Ovary (tissue), 9 donors: ENCODE data around the gene TACC2. TPM values are rescaled to one million over a fixed set of nuclear protein-coding genes. Genes with fewer than 3 reads are reported as not detected.

Source experiments
- DNase-seq, 5 donors: peaks; one replicate each; pipeline ENCODE4 v3.0.0-alpha.2; 2019 to 2020
- H3K27ac ChIP-seq, 2 donors: fragments of 200-600 bp; one replicate each; pipeline versions ENCODE4 v1.5.1 to v1.8.0; 2019 to 2022
- H3K27me3 ChIP-seq: fragments of 200-600 bp; one replicate; pipeline ENCODE4 v1.8.0; 2022
- H3K36me3 ChIP-seq: fragments of 200-600 bp; sonication (generic); one replicate; pipeline ENCODE4 v1.5.1; 2019
- H3K4me1 ChIP-seq: one replicate; pipeline ENCODE4 v1.8.1; 2013; ENCODE audit warnings: mild to moderate bottlenecking, moderate library complexity; ENCODE audit not compliant: insufficient read depth
- H3K4me3 ChIP-seq: fragments of 200-600 bp; sonication (generic); one replicate; pipeline ENCODE4 v1.5.1; 2017
- H3K9me3 ChIP-seq, 2 donors: fragments of 200-600 bp in 1 of 2; sonication (generic) in 1 of 2; one replicate each; pipeline versions ENCODE4 v1.5.1 to v1.8.1; 2013 to 2019; ENCODE audit warnings: mild to moderate bottlenecking in 1 of 2, moderate library complexity in 1 of 2
- EP300 ChIP-seq: sonication (generic); formaldehyde crosslinking; IDR thresholded peaks from one replicate; pipeline ENCODE4 v1.6.1; 2017; ENCODE audit warnings: antibody characterized with exemption
- POLR2A ChIP-seq: fragments of 450-650 bp; IDR thresholded peaks from one replicate; pipeline ENCODE4 v1.6.1; 2017; ENCODE audit warnings: antibody characterized with exemption, mild to moderate bottlenecking, moderate library complexity
- WGBS, 3 donors: extraction: QIAGEN DNeasy Blood & Tissue Kit in 1 of 3; methylation state at CpG; one replicate each; pipeline versions ENCODE4 v1.1.5 to v1.1.7; 2013 to 2017; 5-methylcytosine and 5-hydroxymethylcytosine counted together
- intact Hi-C, 4 donors: fragments of 100-400 bp; cut with DNase I; formaldehyde crosslinking; loops; one replicate each; pipeline versions ENCODE4 v1.11.0 to v1.15.1; 2022 to 2023
- polyA plus RNA-seq, 2 donors: library from polyadenylated mRNA; stranded (reverse); fragments of 200-250 nt in 1 of 2; fragments of 350-450 nt in 1 of 2; fragmentation: Illumina TruSeq in 1 of 2; extraction: RNeasy Lipid Tissue Mini Kit (QIAGEN cat#74804) in 1 of 2; gene quantifications; one replicate each; pipeline ENCODE4 v1.2.3, GENCODE V29; 2013 to 2014
- total RNA-seq, 7 donors: library from RNA; depleted of rRNA in 2 of 7; stranded (reverse); fragments of >200 nt in 2 of 7; fragmentation: NEBNext Ultra II Directional in 3 of 7; extraction: Animal tissue kit (Norgen Biotek cat#: 25700) in 3 of 7; gene quantifications; one replicate each; pipeline versions ENCODE4 v1.1.0 to v1.2.4, GENCODE V29; 2016 to 2023
- TF ChIP-seq, protein P1 (sequence below), 3 donors: fragments of 450-650 bp in 2 of 3; fragments of 200-600 bp in 1 of 3; IDR thresholded peaks; one replicate each; pipeline versions ENCODE4 v1.5.1 to v1.8.0; 2016 to 2022; ENCODE audit warnings: antibody characterized with exemption in 3 of 3, mild to moderate bottlenecking in 1 of 3
- donor health status: DM: no; HTN: no; CAD: no; lungs with moderate emphysema.
- donor health status: DM: no; HTN: no; CAD: no.
- donor health status: Bipolar disorder and iron deficiency.
- donor health status: DM: yes; HTN: yes; CAD: no.
- donor health status: DM: no; HTN: no; CAD: no.
- donor health status: DM: yes; HTN: yes; CAD: no.

TACC2 gene
- total and polyA plus RNA-seq, 9 donors = 6.1 to 66.4 (median 14.2) TPM

DNA sequence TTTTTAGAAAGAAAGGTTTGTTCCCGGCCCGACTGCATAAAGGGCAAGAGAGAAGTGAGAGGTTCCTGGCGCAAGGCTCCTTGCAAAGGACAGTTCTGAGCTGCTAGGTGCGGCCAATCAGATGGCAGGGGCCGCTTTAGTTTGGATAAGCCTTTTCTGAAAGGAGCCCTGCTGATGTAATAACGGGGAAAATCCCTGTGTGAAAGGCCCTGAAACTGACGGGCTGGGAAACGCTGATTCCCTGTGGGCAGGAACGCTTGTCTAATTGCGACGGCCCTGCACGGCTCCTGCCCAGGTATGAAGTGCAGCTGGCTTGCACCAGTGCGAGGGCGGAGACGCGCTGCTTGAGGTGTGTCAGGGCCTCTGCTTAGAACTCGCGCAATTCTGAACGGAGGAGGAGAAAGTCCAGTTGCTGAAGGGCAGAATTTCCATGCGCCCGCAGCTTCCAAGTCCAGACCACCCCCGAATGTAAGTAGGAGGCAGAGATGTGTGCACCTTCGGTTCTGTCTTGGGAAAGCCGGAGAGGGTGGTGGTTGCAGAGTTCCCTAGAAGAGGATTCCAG is 30.5 kb downstream of the TACC2 start:
- DNase-seq = no peak
- Histone ChIP-seq H3K36me3 (no peaks in the 10 kb centered on the region), H3K27me3 (no peaks in the 10 kb centered on the region), H3K27ac (no peak overlapping the region), H3K4me1 (no peaks in the 10 kb centered on the region), H3K9me3 (no peaks in the 10 kb centered on the region), H3K4me3 (no peak overlapping the region)
- TF ChIP-seq, protein P1, sequence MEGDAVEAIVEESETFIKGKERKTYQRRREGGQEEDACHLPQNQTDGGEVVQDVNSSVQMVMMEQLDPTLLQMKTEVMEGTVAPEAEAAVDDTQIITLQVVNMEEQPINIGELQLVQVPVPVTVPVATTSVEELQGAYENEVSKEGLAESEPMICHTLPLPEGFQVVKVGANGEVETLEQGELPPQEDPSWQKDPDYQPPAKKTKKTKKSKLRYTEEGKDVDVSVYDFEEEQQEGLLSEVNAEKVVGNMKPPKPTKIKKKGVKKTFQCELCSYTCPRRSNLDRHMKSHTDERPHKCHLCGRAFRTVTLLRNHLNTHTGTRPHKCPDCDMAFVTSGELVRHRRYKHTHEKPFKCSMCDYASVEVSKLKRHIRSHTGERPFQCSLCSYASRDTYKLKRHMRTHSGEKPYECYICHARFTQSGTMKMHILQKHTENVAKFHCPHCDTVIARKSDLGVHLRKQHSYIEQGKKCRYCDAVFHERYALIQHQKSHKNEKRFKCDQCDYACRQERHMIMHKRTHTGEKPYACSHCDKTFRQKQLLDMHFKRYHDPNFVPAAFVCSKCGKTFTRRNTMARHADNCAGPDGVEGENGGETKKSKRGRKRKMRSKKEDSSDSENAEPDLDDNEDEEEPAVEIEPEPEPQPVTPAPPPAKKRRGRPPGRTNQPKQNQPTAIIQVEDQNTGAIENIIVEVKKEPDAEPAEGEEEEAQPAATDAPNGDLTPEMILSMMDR (IDR thresholded peaks at IDR 0.05) = no peak
- TF ChIP-seq POLR2A (no peak), EP300 (no peak)
- intact Hi-C loops = no loop called here
- WGBS, 3 donors = 22 to 52% (median 42%) methylated on average over 24 of the region's 24 CpGs

DNA sequence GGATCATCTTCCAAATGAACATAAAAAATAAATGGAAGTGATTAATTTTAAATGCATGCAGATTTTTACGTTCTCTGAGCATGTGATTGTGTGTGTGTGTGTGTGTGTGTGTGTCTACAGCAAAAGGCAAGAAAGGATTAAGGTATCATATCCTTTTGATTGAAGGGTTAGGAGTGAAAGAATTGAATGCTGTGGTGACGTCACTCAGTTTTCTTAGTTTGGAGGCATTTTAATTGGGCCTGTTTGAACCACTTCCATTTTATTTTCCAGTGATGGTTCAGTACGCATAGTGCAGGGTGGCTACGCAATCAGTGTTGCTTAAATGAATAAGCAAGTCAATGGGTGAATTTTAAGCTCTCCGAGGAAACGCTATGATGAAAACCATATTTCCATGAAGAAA is 31.3 kb downstream of the TACC2 start:
- DNase-seq = no peak
- TF ChIP-seq, protein P1 (IDR thresholded peaks at IDR 0.05) = no peak
- TF ChIP-seq EP300 (no peak), POLR2A (no peak)
- intact Hi-C loops = no loop called here
- Histone ChIP-seq H3K4me1 (no peaks in the 10 kb centered on the region), H3K27ac (no peak overlapping the region), H3K27me3 (no peaks in the 10 kb centered on the region), H3K4me3 (no peak overlapping the region), H3K9me3 (no peaks in the 10 kb centered on the region), H3K36me3 (no peaks in the 10 kb centered on the region)
- WGBS, 3 donors = 90 to 91% (median 91%) methylated on average over 6 of the region's 6 CpGs

DNA sequence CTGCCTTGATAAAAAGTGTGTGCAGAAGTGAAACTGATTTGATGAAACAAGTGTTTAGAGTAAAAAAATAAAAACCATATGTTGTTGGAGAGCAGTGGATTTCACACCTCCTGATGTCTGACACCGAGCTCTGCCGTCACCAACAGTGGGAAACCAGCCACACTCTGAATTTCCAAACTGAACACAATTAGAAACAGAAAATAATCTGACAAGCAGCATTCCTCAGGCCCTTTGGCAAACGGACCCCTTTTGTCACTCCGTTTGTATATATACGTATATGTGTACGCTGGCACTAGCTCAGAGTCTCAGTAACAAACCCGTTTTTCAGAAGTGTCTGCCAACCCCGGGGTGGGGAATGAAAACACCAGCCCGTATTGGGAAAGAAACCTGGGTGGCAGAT is 32.4 kb downstream of the TACC2 start:
- intact Hi-C loops = no loop called here
- TF ChIP-seq EP300 (no peak), POLR2A (no peak)
- TF ChIP-seq, protein P1 (IDR thresholded peaks at IDR 0.05) = no peak

DNA sequence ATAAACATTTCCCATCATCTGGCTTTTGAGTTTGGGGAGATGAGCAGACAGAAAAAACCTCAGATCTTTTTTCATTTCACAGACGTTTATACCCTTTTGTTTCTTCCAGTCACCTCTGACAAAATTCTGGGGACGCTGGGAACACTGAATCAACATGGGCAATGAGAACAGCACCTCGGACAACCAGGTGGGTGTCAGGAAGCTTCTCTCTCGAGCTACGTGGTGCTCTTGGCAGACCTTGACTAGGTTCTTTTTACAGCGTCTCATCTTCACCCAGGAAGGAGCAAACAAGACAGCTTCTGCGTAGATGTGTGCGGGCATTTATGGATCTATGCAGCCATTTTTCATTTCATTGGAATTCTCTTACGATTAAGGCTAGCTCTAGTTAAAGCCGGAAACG is 32.9 kb downstream of the TACC2 start:
- no peak for TF ChIP-seq POLR2A
- TF ChIP-seq, protein P1 (IDR thresholded peaks at IDR 0.05) = no peak
- TF ChIP-seq EP300 = no peak

More for the DNA sequence above, 32.4 kb downstream of the TACC2 start:
- no peaks in the 10 kb centered on the region for H3K36me3 ChIP-seq
- no peak for DNase-seq
- H3K27ac ChIP-seq = no peak overlapping the region
- H3K9me3 ChIP-seq = no peaks in the 10 kb centered on the region
- WGBS, 3 donors = 63 to 74% (median 66%) methylated on average over 9 of the region's 9 CpGs
- H3K4me1 ChIP-seq = no peaks in the 10 kb centered on the region
- no peak overlapping the region for H3K4me3 ChIP-seq
- H3K27me3 ChIP-seq = no peaks in the 10 kb centered on the region

More for the DNA sequence above, 32.9 kb downstream of the TACC2 start:
- H3K27me3 ChIP-seq = no peaks in the 10 kb centered on the region
- no peak overlapping the region for H3K4me3 ChIP-seq
- no peaks in the 10 kb centered on the region for H3K4me1 ChIP-seq
- WGBS, 3 donors = 78 to 81% (median 80%) methylated on average over 11 of the region's 11 CpGs
- no peak overlapping the region for H3K27ac ChIP-seq
- no peaks in the 10 kb centered on the region for H3K9me3 ChIP-seq
- intact Hi-C loops = no loop called here
- no peak for DNase-seq
- H3K36me3 ChIP-seq = no peaks in the 10 kb centered on the region
